ENCODE data around the gene RPA1. TPM values are rescaled to one million over a fixed set of nuclear protein-coding genes. Genes with fewer than 3 reads are reported as not detected.
A peak's percentile ranks its signal among the peaks of the same experiment; 100 is the strongest.

RPA1 gene
- total and polyA plus RNA-seq, 4 donors: 9.2 to 29.5 (median 11.9) TPM

GRCh38 chr17:1865252-1866037 lies 35.6 kb downstream of the RPA1 start:
- WGBS: 52% methylated on average over 17 of the region's 17 CpGs
- no peak for TF ChIP-seq GABPA (IDR thresholded peaks at IDR 0.05 in 1 of 2, conservative IDR thresholded peaks at IDR 0.05 in 1 of 2)
- no peak for TF ChIP-seq SP1 (IDR thresholded peaks at IDR 0.05)
- TF ChIP-seq NR2F2 (IDR thresholded peaks at IDR 0.05): no peak
- peak; percentile 86 to 88 for TF ChIP-seq RAD21 (IDR thresholded peaks at IDR 0.05)
- no peak for TF ChIP-seq MAX (IDR thresholded peaks at IDR 0.05)
- peak; percentile 67 for TF ChIP-seq CTCF (IDR thresholded peaks at IDR 0.05; ENCODE audit: low read depth, low read length, missing input control)
- TF ChIP-seq ATF3 (IDR thresholded peaks at IDR 0.05): no peak
- no peak for TF ChIP-seq REST (IDR thresholded peaks at IDR 0.05)
- no peak for TF ChIP-seq ZBTB33 (IDR thresholded peaks at IDR 0.05)
- TF ChIP-seq HNF4G (IDR thresholded peaks at IDR 0.05): no peak
- TF ChIP-seq JUND (IDR thresholded peaks at IDR 0.05): no peak
- TF ChIP-seq FOXA2 (IDR thresholded peaks at IDR 0.05): no peak

GRCh38 chr17:1867307-1867706 lies 37.5 kb downstream of the RPA1 start:
- Histone ChIP-seq H3K9me3 (ENCODE audit: control insufficient read depth in 4 of 4, low read length in 3 of 4) (no peaks in the 10 kb centered on the region), H3K9ac (ENCODE audit: low read depth in 1 of 2, low read length in 2 of 2) (no peak overlapping the region), H3K4me3 (ENCODE audit: low read depth in 1 of 3, low read length in 3 of 3) (no peak overlapping the region), H3K27ac (ENCODE audit: low read depth in 1 of 2, low read length in 2 of 2) (no peak overlapping the region), H3K4me1 (ENCODE audit: control insufficient read depth in 4 of 4, insufficient read depth in 4 of 4, low read length in 3 of 4) (no peaks in the 10 kb centered on the region), H3K36me3 (ENCODE audit: control insufficient read depth in 4 of 4, insufficient read depth in 3 of 4, low read depth in 1 of 4, low read length in 3 of 4) (peaks cover 0 to 9% (median under 1%) of the 10 kb centered on the region in 4 donors), H3K27me3 (ENCODE audit: control insufficient read depth in 4 of 4, insufficient read depth in 4 of 4, low read length in 3 of 4) (no peaks in the 10 kb centered on the region)
- no peak for DNase-seq (ENCODE audit: low spot score)
- WGBS: 78% methylated on average over 3 of the region's 3 CpGs
- no peak for TF ChIP-seq ATF3 (IDR thresholded peaks at IDR 0.05)
- TF ChIP-seq JUND (IDR thresholded peaks at IDR 0.05): no peak
- no peak for TF ChIP-seq SP1 (IDR thresholded peaks at IDR 0.05)
- TF ChIP-seq NR2F2 (IDR thresholded peaks at IDR 0.05): no peak
- no peak for TF ChIP-seq REST (IDR thresholded peaks at IDR 0.05)
- no peak for TF ChIP-seq HNF4A (conservative IDR thresholded peaks at IDR 0.05)
- TF ChIP-seq FOXA2 (IDR thresholded peaks at IDR 0.05): no peak

More at GRCh38 chr17:1865252-1866037, 35.6 kb downstream of the RPA1 start:
- Histone ChIP-seq H3K4me3 (ENCODE audit: low read depth in 1 of 3, low read length in 3 of 3) (no peak overlapping the region), H3K27ac (ENCODE audit: low read depth in 1 of 2, low read length in 2 of 2) (no peak overlapping the region), H3K4me1 (ENCODE audit: control insufficient read depth in 4 of 4, insufficient read depth in 4 of 4, low read length in 3 of 4) (no peaks in the 10 kb centered on the region), H3K27me3 (ENCODE audit: control insufficient read depth in 4 of 4, insufficient read depth in 4 of 4, low read length in 3 of 4) (no peaks in the 10 kb centered on the region), H3K9me3 (ENCODE audit: control insufficient read depth in 4 of 4, low read length in 3 of 4) (no peaks in the 10 kb centered on the region), H3K9ac (ENCODE audit: low read depth in 1 of 2, low read length in 2 of 2) (no peak overlapping the region), H3K36me3 (ENCODE audit: control insufficient read depth in 4 of 4, insufficient read depth in 3 of 4, low read depth in 1 of 4, low read length in 3 of 4) (peaks cover 2 to 16% (median 4%) of the 10 kb centered on the region in 4 donors)
- DNase-seq (ENCODE audit: low spot score): peak; percentile 69
